ENCODE measurements around the gene KLHDC7A. TPM values are rescaled to one million over a fixed set of nuclear protein-coding genes. Genes with fewer than 3 reads are reported as not detected.

The KLHDC7A gene
- total and polyA plus RNA-seq, 4 donors: 1.0 to 4.9 (median 1.6) TPM

DNA sequence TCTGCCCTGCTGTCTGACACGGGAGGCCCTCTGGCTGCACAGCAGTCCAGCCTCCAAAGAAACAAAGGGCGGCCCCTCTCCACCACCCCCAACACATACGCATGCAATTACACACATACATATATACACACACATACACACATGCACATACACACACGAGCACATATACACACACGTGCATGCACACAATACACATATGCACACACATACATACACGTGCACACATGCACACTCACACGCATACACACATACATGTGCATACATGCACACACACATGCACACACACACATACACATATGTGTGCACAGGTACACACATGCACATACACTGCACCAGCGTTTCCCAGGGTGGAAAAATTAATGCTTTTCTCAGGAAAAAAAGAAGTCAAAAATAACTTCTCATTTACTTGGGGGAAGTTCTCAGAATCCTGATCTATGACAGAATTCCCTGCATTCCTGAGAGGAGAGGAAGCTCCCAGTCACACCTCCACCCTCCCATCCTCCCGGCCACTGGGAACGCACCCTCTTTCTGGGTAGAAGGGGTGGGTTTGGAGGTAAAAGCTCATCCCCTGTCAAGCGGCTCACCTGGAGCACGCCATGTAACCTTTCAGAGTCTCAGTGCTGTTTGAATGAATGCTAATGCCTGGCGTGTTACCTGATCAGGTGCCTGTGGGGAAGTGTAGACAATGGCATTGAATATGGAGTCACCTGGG, 33.1 kb upstream of the KLHDC7A start:
- Histone ChIP-seq H3K27me3 (ENCODE audit: control insufficient read depth in 3 of 3, insufficient read depth in 3 of 3, low read length in 2 of 3) (peaks cover 0 to 25% (median 0%) of the 10 kb centered on the region in 3 donors), H3K9ac (ENCODE audit: insufficient read depth in 1 of 2, low read length in 2 of 2) (no peak overlapping the region), H3K36me3 (ENCODE audit: control insufficient read depth in 4 of 4, insufficient read depth in 4 of 4, low read length in 4 of 4) (no peaks in the 10 kb centered on the region), H3K4me3 (no peak overlapping the region), H3K27ac (ENCODE audit: low read depth in 1 of 2, low read length in 1 of 2) (no peak overlapping the region), H3K9me3 (ENCODE audit: control insufficient read depth in 4 of 4, insufficient read depth in 3 of 4, low read length in 3 of 4) (peaks cover 0 to 8% (median 0%) of the 10 kb centered on the region in 4 donors), H3K4me1 (ENCODE audit: control insufficient read depth in 5 of 5, insufficient read depth in 5 of 5, low read length in 5 of 5) (peaks cover 0 to 2% (median 0%) of the 10 kb centered on the region in 5 donors)
- TF ChIP-seq, protein P1, sequence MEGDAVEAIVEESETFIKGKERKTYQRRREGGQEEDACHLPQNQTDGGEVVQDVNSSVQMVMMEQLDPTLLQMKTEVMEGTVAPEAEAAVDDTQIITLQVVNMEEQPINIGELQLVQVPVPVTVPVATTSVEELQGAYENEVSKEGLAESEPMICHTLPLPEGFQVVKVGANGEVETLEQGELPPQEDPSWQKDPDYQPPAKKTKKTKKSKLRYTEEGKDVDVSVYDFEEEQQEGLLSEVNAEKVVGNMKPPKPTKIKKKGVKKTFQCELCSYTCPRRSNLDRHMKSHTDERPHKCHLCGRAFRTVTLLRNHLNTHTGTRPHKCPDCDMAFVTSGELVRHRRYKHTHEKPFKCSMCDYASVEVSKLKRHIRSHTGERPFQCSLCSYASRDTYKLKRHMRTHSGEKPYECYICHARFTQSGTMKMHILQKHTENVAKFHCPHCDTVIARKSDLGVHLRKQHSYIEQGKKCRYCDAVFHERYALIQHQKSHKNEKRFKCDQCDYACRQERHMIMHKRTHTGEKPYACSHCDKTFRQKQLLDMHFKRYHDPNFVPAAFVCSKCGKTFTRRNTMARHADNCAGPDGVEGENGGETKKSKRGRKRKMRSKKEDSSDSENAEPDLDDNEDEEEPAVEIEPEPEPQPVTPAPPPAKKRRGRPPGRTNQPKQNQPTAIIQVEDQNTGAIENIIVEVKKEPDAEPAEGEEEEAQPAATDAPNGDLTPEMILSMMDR (IDR thresholded peaks at IDR 0.05; ENCODE audit: control extremely low read depth, extremely low read depth): no peak
- no peak for DNase-seq
- ATAC-seq (ENCODE audit: insufficient read depth, low FRiP score): no peak
- WGBS, 2 donors: 83 to 86% methylated on average over 13 of the region's 13 CpGs

DNA sequence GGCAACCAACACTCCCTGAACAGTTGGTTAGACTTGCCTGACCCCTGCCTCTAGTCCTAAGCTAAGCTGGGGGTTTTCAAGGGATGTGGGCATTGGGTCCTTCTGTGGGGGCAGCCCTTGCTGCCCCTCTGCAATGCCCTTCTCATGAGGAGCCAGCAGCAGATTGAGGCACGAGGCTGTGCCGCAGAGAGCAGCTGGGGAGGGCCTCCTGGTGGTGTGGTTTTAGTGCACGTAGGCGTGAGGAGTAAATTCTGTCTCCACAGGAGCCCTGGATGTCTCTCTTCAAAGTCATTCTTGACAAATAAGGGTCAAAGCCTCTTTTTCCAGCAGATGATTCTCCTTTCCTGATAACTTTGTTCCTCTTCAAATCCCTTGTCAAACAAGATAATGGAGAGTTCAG, 31.8 kb upstream of the KLHDC7A start:
- DNase-seq (no peak), ATAC-seq (ENCODE audit: insufficient read depth, low FRiP score) (no peak)
- 33 to 39% methylated on average over 4 of the region's 4 CpGs for WGBS, 2 donors
- Histone ChIP-seq H3K27me3 (ENCODE audit: control insufficient read depth in 3 of 3, insufficient read depth in 3 of 3, low read length in 2 of 3) (peaks cover 0 to 25% (median 0%) of the 10 kb centered on the region in 3 donors), H3K4me3 (no peak overlapping the region), H3K4me1 (ENCODE audit: control insufficient read depth in 5 of 5, insufficient read depth in 5 of 5, low read length in 5 of 5) (peaks cover 0 to 3% (median 0%) of the 10 kb centered on the region in 5 donors), H3K36me3 (ENCODE audit: control insufficient read depth in 4 of 4, insufficient read depth in 4 of 4, low read length in 4 of 4) (no peaks in the 10 kb centered on the region), H3K9me3 (ENCODE audit: control insufficient read depth in 4 of 4, insufficient read depth in 3 of 4, low read length in 3 of 4) (peaks cover 0 to 8% (median 0%) of the 10 kb centered on the region in 4 donors), H3K9ac (ENCODE audit: insufficient read depth in 1 of 2, low read length in 2 of 2) (no peak overlapping the region), H3K27ac (ENCODE audit: low read depth in 1 of 2, low read length in 1 of 2) (no peak overlapping the region)
- TF ChIP-seq, protein P1 (IDR thresholded peaks at IDR 0.05; ENCODE audit: control extremely low read depth, extremely low read depth): no peak

DNA sequence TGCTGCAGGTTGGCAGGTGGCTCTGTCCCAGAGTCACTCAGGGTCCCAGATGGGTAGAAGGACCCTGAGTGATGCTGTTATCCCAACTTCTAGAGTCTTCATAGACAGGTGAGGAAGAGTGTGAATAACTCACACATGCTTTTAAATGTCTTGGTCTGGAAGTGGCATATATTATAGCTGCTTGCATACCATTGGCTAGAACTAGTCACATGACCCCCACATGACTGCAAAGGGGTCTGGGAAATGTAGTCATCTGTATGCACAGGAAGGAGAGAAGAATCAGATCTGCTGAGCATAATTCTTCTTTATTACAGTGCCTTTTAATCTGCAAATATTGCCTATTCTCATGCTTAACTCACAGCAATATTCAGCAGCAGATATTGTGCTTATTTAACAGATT, 28.2 kb upstream of the KLHDC7A start:
- no peak overlapping the region for H3K9ac ChIP-seq (ENCODE audit: insufficient read depth in 1 of 2, low read length in 2 of 2)
- ATAC-seq (ENCODE audit: insufficient read depth, low FRiP score) (no peak), DNase-seq (peak in 2 of 3 donors; percentile 12 to 14)
- TF ChIP-seq, protein P1 (IDR thresholded peaks at IDR 0.05; ENCODE audit: control extremely low read depth, extremely low read depth): no peak
- H3K27ac ChIP-seq (ENCODE audit: low read depth in 1 of 2, low read length in 1 of 2): no peak overlapping the region
- peaks cover 0 to under 1% (median 0%) of the 10 kb centered on the region in 4 donors for H3K9me3 ChIP-seq (ENCODE audit: control insufficient read depth in 4 of 4, insufficient read depth in 3 of 4, low read length in 3 of 4)
- H3K27me3 ChIP-seq (ENCODE audit: control insufficient read depth in 3 of 3, insufficient read depth in 3 of 3, low read length in 2 of 3): peaks cover 0 to 20% (median 0%) of the 10 kb centered on the region in 3 donors
- H3K4me3 ChIP-seq: no peak overlapping the region
- no peaks in the 10 kb centered on the region for H3K36me3 ChIP-seq (ENCODE audit: control insufficient read depth in 4 of 4, insufficient read depth in 4 of 4, low read length in 4 of 4)
- H3K4me1 ChIP-seq (ENCODE audit: control insufficient read depth in 5 of 5, insufficient read depth in 5 of 5, low read length in 5 of 5): peaks cover 0 to 3% (median 0%) of the 10 kb centered on the region in 5 donors

Measured in lung (tissue), 12 donors.